Limb (tissue), 2 donors: ENCODE measurements around the gene CNNM2.

Experiments used
- DNase-seq, 2 donors: peaks; one replicate each; pipeline ENCODE4 v3.0.0-alpha.2; 2016; ENCODE audit errors: extremely low spot score in 2 of 2

Gene CNNM2

DNA sequence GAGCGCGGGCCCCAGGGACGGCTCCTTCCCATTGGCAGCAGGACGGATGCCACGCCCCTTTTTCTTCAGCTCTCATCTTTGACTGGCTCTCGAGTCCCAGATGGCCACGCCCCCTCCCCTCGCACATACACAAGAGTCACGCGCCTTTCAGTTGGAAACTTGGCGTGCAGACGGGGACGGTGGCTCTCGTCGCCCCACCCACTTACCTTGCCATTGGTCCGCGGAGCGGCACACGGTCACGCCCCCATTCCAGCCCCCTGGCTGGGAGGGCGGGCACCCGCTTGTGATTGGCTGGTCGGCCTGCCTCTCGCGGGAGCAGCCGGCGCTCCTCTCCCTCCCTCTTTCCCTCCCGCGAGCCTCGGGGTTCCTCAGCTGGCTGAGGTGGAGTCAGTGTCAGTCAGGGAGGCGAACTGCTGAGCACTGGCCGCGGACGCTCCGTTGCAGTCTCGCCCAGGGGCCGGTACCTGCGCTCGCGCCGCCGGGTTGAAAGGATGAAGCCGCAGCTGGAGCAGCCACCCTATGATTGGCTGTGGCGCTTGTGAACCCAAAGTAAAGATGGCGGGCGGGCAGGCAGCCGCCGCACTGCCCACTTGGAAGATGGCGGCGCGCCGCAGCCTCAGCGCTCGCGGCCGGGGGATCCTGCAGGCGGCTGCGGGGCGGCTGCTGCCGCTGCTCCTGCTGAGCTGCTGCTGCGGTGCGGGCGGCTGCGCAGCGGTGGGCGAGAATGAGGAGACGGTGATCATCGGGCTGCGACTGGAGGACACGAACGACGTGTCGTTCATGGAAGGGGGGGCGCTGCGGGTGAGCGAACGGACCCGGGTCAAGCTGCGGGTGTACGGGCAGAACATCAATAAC is at the start of gene CNNM2:
Gene CNNM2 (plus strand): TSS at position 333 of the 855 bp plus-strand sequence. CDS start 187 bp downstream, at position 520.
- DNase-seq = peak; percentile 99 to 100

DNA sequence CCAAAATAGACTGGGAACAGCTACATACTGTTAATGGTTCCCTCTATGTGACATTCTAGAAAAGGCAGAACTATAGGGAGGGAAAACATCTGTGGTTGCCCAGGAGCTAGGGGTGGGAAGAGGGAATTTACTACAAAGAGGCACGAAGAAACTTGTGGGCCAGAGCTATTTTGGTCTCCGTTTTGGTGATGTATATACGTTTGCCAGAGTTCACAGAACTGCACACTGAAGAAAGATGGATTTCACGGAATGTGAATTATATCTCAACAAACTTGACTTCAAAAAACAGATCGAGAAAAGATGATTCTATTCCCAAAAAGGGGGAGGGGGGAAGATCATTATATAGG is 49.2 kb upstream of the CNNM2 start:
- peak in 1 of 2 donors; percentile 43 for DNase-seq

DNA sequence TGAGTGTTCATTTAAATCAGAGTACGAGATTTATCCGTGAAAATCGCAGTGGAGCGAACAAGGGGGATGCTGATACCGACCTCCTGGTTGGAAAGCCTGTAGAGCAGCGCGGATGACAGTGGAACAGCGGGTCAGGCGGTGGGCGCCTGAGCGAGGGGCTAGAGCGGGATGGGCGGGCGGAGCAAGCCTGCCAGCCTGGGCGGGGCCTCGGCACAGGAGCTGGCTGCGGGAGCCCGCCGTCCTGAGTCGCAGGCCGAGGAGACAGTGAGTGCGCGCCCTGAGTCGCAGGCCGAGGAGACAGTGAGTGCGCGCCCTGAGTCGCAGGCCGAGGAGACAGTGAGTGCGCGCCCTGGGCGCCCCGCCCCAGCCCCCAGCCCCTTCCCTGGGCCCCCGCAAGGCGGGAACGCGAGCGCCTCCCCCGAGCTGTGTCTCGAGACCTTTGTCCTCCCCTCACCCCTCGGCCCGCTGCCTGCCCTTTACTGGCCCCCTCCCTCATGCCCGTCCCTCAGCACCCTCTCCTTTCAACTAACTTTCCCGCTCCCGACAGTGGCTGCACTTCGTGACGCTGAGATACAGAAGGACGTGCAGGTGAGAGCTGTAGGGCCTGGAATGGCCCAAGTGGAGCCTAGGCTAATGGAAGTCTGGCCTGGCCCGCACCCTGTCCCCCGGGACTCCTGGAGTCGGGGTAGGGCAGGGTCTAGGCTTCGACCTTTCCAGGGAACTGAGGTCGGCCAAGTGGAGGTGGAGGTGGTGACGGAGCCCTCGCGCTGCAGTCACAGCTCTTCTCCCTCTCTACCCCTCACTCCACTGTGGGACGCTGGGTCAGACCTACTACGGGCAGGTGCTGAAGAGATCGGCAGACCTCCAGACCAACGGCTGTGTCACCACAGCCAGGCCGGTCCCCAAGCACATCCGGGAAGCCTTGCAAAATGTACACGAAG is 48.6 kb upstream of the CNNM2 start, which contains the start of gene AS3MT:
Gene AS3MT (plus strand): TSS at position 213 of the 941 bp plus-strand sequence. CDS start 123 bp downstream, at position 336.
- peak; percentile 65 to 80 for DNase-seq

DNA sequence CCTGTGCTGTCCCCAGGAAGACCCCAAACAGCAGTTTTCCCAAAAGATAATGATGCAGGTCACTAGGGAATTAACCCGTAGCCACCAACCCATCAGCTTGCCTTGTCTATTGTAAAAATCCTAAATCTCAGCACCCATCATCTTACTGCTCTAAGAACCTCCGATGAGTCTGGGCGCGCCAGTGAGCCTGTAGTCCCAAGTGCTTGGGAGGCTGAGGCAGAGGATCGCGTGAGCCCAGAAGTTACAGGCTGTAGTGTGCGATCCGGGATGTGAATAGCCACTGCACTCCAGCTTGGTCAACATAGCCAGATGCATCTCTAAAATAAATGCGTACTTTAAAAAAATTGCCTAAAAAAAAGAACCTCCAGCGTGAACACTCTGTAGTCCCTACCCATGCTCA is 47.9 kb upstream of the CNNM2 start:
- DNase-seq = no peak

DNA sequence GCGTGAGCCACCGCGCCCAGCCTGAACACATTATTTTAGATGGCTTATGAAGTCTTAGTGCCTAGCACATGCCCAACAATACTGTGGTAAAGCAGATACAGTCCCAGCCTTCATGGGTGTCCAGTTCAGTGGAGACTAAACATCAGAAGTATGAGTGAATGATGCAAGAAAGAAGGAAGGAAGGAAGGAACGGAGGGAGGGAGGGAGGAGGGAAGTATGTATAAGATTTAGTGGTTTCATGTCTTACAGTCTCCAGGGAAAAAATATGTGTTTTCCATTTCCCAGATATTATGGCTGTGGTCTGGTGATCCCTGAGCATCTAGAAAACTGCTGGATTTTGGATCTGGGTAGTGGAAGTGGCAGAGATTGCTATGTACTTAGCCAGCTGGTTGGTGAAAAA is 45.9 kb upstream of the CNNM2 start:
- DNase-seq = no peak

DNA sequence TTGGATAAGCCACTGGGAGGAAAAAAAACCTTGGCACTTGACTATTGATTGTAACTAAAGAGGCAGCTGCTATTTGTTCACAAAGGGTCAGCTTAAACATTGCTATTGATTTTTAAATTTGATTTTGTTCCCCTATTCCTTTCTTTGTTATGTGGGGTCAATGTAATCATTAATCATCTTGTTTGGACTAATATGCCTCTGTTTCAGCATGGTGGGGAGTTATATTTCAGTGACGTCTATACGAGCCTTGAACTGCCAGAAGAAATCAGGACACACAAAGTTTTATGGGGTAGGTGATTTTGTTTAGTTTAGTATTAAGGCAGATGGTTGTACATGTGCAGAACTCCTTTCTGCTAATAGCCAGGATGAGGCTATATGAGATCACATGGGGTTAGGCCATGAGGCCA is 41.3 kb upstream of the CNNM2 start:
- DNase-seq = no peak

DNA sequence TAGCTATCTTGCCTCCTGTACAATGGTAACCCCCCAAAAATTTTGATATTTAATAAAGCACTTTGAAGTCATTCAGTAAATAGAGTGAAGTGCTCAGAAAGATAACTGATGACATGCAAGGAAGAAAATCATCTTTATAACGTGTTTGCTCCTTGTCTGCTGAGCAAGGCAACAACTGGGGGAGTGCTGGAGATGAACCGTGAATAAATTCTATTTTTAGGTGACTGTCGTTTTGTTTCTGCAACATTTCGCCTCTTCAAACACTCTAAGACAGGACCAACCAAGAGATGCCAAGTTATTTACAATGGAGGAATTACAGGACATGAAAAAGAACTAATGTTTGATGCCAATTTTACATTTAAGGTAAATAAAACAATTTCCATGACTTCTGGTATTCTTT is 39.5 kb upstream of the CNNM2 start:
- no peak for DNase-seq

DNA sequence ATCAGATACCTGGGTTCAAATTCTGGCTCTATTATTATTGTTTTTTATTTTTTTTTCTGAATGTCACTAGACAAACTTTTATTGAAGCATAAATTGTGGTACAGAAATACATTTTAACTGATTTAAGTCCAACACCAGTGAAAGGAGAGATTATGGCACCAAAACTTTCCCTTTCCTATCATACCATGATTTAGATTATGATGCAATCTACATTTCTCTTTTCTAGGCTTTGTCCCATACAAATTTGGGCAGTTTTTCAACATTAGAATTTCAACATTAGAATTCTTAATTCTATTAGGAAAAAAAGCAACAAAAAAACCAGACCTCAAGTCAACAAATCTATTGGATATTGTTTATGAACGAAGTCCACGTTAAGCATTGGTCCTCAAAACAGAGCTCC is 37.8 kb upstream of the CNNM2 start:
- no peak for DNase-seq

DNA sequence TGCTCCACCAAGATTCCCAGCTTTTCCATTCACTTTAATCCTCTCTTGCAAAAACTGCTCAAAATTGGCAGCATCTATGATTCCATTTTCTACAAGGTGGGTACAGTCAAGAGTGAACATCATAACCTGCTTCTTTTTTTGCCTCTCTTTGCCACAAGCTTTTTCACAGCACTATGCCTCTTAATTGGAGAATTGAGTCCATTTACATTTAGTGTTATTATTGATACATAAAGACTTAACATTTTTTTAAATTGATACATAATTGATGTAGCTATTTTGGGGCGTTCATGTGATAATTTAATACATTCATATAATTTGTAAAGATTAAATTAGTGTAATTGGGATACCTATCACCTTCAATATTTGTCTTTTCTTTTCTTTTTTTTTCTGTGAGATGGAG is 30.0 kb upstream of the CNNM2 start:
- no peak for DNase-seq

DNA sequence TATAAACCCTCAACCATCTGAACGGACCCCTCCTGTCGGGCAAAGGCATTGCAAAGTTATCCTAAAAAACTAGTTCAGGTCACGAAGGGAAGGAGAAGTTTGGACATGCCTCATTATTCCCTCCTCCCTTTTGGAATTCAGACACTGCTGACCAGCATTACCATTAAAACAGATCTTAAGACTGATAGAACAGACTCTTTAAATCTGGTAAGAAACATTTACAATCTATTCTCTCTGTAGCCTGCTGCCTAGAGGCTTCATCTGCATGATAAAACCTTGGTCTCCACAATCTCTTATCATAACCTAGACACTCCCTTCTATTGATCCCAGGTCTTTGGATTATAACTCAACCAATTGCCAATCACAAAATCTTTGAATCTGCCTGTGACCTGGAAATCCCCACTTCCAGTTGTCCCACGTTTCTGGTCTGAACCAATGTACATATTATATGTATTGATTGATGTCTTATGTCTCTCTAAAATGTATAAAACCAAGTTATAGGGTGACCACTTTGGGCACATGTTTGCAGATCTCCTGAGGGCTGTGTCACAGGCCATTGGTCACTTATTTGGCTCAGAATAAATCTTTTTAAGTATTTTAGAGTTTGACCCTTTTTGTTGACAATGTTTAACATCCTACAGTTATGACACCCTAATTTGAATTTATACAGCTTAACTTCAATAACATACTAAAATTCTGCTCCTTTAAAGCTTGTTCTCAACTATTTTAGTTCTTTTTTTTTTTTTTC is 23.5 kb upstream of the CNNM2 start:
- DNase-seq = no peak

DNA sequence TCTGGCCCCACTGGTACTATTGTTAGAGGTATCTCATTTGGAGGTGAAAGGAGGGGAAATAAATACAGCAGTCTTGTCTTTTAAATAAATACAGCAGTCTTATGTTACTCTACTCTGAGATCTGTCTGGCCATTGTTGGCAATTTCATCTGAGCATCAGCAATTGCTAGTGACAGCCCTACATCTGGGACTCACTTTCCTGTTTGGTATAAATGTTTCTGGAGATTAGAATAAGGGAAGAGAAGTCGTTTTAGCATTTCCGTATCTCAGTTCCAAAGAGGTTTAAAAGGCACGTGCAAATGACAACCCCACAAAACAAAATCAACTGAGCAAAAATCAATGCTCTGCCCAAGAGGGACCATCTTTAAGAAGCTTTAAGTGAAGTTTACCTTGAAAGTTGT is 18.1 kb upstream of the CNNM2 start:
- no peak for DNase-seq

DNA sequence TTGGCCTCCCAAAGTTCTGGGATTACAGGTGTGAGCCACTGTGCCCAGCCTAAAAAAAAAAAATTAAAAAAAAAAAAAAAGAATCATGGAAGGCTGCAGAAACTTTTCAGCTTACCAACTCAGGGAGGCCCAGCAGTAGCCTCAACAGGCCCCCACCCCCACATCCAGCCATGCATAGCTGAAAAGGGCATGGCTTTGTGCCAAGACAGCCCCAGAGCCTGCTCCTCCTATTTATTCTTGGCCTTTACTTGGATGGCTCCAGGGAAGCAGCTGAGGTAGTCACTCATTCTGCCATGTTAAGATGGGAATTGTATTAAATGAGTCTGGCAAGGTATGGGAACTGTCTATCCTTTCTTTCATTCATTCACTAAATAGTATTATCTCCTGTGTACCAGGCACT is 13.7 kb upstream of the CNNM2 start:
- DNase-seq = peak in 1 of 2 donors; percentile 30

DNA sequence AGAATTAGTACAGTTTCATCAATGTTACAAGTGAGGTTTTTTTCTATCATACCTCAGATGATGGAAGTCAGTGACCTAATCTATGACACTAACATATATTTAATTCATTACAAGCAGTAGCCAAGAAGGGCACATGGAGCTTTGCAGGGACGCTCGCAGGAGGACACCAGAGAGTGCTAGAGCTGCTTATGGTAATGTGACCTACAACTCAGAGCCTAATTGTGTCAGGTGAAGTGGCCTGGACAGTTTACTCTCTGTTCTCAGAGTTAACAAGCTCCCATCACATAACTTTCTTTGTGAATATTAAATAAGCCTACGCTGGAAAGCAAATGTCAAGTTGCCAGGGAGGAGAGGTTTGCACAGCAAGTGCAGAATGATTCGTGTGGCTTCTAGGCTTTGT is 11.6 kb upstream of the CNNM2 start:
- DNase-seq = no peak

DNA sequence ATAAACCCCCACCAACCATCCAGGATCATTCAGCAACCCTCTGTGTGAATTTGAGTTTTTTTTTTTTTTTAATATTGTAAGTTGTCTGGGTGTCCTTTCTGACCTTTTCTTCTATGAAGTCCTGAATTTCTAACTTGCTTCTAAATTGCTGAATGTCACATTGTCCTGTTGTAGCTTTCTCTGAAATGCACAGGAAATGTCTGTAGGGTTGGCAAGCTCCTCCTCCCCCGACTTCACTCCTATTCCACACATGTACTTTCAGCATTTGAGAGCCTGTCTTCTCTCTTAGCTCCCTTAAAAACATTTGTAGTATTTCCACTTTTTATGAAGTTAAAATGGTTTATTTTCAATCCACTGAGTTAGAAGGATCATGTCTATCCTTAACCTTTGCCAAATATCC is 3.3 kb upstream of the CNNM2 start:
- no peak for DNase-seq

DNA sequence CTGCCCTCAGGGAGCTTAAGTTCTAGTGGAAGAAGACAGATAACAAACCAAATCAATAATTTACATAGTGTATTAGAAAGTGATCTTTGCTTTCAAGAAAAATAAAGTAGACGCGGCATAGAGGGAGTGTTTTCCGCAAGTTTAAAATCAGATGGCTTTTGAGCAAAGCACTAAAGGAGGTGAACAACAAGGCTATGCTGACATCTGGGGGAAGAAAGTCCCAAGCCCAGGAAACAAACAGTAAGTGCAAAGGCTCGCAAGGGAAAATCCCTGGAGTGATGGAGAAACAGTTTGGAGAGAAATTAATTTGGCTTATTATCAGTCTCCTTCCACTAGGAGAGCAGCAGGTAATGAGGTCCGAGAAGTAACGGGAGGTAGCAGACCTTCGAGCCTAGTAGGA is 1.9 kb upstream of the CNNM2 start:
- no peak for DNase-seq

DNA sequence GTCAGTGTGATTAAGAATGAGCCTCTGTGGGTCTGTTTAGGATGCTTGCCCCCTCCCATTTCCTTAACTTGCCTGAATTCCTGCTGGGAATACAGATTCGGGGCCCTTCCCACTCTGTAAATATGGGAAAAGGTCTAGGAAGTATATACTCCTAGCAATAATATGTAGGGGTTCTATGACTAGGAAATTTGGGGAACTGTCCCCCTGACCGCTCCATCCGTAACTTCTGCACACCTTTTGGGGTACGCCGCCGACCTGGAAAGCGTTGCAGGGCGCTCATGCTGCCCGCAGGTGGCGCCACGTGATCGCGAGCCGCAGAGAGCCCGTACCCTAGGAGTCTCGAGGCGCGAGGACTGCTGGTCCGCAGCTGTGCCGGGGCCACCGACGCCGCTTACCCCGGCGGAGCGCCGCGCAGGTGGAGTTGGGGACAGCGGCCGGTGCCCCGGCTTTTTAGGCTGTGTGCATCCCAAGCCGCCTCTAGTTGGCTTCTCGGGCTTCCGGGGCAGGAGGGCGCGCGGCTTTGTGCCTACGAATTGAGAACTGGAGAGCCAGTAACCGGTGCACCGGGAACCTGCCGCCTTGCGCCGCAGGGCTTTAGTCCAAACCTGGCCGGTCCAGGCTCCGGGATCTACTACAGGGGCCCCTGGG is 656 bp upstream of the CNNM2 start:
- peak; percentile 76 to 88 for DNase-seq

DNA sequence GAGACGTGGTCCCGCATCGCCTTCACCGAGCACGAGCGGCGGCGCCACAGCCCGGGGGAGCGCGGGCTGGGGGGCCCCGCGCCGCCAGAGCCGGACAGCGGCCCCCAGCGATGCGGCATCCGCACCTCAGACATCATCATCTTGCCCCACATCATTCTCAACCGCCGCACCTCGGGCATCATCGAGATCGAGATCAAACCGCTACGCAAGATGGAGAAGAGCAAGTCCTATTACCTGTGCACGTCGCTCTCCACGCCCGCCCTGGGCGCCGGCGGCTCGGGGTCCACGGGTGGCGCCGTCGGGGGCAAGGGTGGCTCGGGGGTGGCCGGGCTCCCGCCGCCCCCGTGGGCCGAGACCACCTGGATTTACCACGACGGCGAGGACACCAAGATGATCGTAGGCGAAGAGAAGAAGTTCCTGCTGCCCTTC is 737 bp downstream of the CNNM2 start:
- DNase-seq = peak in 1 of 2 donors; percentile 61

DNA sequence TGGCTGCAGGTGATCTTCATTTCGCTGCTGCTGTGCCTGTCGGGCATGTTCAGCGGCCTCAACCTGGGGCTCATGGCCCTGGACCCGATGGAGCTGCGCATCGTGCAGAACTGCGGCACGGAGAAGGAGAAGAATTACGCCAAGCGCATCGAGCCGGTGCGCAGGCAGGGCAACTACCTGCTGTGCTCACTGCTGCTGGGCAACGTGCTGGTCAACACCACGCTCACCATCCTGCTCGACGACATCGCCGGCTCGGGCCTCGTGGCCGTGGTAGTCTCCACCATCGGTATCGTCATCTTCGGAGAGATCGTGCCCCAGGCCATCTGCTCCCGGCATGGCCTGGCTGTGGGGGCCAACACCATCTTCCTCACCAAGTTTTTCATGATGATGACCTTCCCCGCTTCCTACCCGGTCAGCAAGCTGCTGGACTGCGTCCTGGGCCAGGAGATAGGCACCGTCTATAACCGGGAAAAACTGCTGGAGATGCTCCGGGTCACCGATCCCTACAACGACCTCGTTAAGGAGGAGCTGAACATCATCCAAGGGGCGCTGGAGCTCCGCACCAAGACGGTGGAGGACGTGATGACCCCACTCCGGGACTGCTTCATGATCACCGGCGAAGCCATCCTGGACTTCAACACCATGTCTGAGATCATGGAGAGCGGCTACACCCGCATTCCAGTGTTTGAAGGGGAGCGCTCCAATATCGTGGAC is 1.3 kb downstream of the CNNM2 start:
- peak in 1 of 2 donors; percentile 45 for DNase-seq

DNA sequence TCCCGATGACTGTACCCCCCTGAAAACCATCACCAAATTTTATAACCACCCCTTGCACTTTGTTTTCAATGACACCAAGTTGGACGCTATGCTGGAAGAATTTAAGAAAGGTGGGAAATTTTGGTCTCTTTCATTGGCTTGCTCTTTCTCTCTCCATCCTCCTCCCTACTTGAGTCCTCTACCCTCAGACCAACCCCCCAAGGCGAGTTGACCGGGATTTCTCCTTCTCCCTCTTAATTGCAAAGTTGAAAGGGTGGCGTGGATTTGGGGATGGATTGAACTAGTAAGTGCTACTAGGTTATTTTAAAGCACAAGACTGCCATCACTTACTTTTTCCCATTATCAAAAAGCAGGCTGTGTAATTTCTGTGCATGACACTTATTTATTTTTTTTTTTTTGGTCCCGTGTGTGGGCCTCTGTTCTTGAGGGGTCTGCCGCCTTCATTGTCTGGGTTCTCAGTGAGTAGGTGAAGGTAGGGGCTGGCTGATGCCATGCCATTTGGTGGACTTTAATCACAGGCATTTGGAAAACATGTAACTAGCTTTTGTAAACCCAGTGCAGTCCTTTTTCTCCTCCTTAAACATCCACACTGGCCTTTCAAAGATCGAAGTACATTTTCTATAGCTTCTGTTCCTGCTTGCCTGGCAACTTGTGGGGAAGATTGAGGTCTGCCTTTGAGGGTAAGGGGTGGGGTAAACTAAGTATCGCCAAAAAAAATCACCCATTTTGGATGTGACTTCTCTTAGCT is 2.1 kb downstream of the CNNM2 start:
- no peak for DNase-seq

DNA sequence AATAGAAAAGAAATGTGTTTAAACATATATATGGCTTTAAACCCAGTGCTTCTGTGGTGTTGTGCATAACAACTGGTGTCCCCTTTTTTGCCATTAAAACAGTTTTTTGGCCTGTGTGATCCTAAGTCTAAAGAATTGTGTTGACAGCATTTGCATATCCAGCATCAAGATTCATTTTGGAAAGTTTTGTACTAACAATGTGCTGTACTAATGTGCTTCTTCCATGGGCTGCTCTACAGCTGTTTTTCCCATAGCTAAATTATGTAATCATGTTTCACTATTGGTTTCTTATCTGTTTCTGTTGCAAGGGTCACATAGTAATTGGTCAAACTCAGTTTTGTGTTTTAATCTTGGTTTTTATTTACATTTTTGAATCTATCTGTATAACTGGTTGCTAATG is 5.5 kb downstream of the CNNM2 start:
- DNase-seq = no peak
